CD4-positive, alpha-beta T cell treated with Interleukin-1 beta for 1 hour (primary cell): ENCODE measurements around the gene POPDC2.

Source experiments
- DNase-seq, 2 donors: peaks; one replicate each; pipeline ENCODE4 v3.0.0-alpha.2; 2020 to 2022

POPDC2 gene

GRCh38 chr3:119669906-119670570 is 9.6 kb upstream of the POPDC2 start:
- no peak for DNase-seq

- DNase-seq = no peak
Observed at GRCh38 chr3:119665954-119666559, 5.7 kb upstream of the POPDC2 start.

- DNase-seq = no peak
Observed at GRCh38 chr3:119664850-119665379, 4.5 kb upstream of the POPDC2 start.

GRCh38 chr3:119664370-119664769 is 4.0 kb upstream of the POPDC2 start:
- no peak for DNase-seq

GRCh38 chr3:119663885-119664284 is 3.5 kb upstream of the POPDC2 start:
- DNase-seq = no peak

- no peak for DNase-seq
Observed at GRCh38 chr3:119662604-119663373, 2.4 kb upstream of the POPDC2 start.

- no peak for DNase-seq
Observed at GRCh38 chr3:119659606-119660291, 640 bp downstream of the POPDC2 start.

- no peak for DNase-seq
Observed at GRCh38 chr3:119658994-119659393, 1.4 kb downstream of the POPDC2 start.

GRCh38 chr3:119657887-119658702 is 2.3 kb downstream of the POPDC2 start:
- DNase-seq = no peak

GRCh38 chr3:119653876-119654275 is 6.5 kb downstream of the POPDC2 start:
- no peak for DNase-seq

- DNase-seq = no peak
Observed at GRCh38 chr3:119652306-119653033, 7.9 kb downstream of the POPDC2 start.

- no peak for DNase-seq
Observed at GRCh38 chr3:119649761-119650160, 10.6 kb downstream of the POPDC2 start.

- DNase-seq = no peak
Observed at GRCh38 chr3:119647843-119648575, 12.4 kb downstream of the POPDC2 start.

- DNase-seq = no peak
Observed at GRCh38 chr3:119647171-119647570, 13.2 kb downstream of the POPDC2 start.

GRCh38 chr3:119645813-119646212 is 14.6 kb downstream of the POPDC2 start:
- no peak for DNase-seq

GRCh38 chr3:119644481-119644880 is 15.9 kb downstream of the POPDC2 start:
- DNase-seq = no peak

- DNase-seq = no peak
Observed at GRCh38 chr3:119643528-119643927, 16.9 kb downstream of the POPDC2 start.

GRCh38 chr3:119642746-119643473 is 17.5 kb downstream of the POPDC2 start:
- DNase-seq = no peak

GRCh38 chr3:119641416-119641815 is 19.0 kb downstream of the POPDC2 start:
- no peak for DNase-seq
